HPDE6-E6E7 (cell line): Measurements from ENCODE around the gene SOX18.

Experiments used
- DNase-seq: peaks from one replicate; pipeline ENCODE4 v3.0.0; 2011; ENCODE audit warnings: missing footprints; ENCODE audit errors: extremely low spot score

The SOX18 gene

DNA sequence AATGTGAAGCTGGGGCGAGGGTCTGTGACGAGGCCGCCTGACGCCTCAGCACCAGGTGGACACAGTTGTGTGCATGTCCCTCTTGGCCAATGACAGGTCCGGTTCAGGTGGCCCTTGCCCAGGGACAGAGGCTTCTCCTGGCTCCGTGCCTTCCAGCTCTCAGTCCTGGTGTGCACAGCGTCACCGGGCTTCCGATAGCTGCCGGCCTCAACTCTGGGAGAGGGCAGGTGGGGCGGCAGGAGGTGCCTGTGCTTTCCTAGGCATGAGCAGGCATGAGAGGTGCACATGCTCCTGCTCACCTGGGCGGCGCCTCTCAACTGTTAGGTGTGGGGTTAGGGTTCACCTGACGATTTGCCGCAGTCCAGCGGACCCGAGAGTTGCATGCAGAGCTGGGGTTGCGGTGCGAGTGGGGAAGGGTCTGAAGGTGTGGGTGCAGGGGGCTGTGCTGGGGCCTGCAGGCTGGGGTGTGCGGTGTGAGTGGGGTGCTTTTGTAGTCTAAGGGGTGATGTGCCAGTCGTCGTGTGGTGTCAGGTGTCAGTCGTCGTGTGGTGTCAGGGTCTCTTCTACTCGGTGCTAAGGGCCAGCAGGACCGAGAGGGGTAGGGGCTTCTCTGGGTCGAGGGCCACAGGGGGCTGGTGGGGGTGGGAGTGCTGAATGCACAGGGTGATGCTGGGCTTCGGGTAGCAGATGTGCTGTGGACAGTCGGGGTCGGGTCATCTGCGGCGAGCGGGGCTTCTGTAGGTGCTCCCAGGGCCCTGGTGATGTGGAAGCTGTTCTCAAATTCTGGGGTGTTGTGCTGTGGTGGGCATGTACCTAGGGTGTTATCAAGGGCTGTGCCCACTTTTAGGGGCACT lies 3.8 kb upstream of the SOX18 start:
- DNase-seq, result no peak

GRCh38 chr20:64052326-64052722 lies 2.9 kb upstream of the SOX18 start:
- DNase-seq, result no peak

DNA sequence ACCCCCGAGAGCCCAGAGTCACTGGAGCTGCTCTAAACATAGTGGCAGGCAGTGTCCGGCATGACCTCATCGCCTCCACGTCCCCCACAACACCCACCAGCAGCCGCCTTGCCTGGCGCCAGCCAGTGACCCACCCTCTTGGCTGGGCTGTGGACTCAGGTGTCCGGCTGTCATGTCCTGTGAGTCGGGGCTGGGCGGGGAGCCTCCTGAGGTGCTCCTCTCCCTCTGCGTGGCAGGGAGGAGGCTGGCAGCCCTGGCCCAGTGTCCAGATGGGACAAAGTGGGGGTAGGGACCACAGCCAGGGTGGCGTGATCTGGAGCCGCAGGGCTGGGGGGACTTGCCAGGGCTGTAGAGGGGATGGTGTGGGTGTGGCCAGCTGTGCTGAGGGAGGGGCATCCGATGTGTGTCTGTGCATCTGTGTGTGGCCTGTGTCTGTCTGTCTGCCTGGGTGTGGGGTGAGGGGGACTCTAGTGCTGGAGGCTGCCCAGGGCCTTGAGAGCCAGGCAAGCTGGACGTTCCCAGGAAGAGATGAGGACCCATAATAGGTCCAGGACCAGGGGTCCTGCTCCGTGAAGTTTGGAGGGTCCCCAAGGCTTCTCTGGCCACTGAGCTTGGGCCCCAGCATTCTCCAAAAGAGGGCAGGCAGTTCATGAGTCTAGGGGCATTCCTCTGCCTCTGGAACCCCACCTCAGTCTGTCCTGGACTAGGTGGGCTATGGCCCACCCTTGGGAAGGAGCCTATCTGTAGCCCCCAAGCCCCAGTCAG lies 2.3 kb upstream of the SOX18 start:
- no peak for DNase-seq

DNA sequence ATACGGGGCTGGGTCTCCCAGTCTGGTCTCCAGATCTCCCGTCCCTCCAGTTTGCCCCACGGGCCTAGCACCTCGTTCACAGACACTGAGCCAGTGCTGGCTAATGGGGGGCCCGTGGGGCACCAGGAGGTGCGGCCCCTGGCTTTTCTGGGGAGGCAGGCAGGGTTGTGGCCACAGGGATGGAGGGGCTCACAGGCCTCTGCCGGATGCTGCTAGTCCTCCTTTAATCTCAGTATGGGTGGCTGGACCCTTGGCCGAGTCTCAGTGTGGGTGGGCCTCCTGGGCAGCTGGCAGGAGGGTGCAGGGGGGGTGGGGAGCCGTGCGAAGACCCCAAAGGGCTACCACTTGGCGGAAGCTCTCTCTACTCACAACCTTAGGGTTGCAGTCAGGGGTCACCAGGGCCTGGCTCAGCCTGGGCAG lies 1.6 kb upstream of the SOX18 start:
- no peak for DNase-seq

DNA sequence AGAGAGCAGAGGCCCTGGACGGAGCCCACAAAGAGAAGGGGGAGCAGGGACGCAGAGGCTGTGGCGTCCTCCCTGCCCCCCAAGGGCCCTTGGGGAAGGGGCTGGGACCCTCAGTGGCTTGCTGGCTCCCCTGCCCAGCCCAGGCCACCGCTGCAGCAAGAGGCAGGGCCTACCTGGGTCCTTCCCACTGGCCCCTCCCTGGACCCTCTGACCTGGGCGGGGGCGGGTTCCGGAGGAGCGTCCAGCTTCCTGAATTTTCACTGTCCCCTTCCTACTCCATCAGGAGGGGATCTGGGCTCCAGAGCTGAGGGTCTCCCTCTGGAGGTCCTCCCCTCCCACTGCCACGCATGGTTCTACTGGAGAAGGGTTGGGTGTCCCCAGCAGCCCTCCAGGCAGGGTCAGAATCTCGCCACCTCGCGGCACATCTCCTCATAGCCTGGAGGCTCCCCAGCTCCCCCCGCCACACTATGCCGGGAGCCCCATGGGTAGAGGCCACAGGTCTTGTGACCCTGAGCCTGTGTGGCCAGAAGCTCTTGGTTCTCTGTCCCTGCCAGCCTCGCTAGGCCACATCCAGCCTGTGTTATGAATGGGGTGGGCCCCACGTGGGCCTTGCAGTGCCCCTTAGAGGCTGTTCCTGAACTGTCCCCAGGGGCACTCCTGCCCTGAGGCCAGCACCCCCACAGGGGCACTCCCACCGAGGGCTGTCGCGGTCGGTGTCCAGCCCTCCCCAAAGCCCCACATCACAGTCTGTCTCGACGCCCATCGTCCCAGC lies 1.0 kb upstream of the SOX18 start:
- no peak for DNase-seq

DNA sequence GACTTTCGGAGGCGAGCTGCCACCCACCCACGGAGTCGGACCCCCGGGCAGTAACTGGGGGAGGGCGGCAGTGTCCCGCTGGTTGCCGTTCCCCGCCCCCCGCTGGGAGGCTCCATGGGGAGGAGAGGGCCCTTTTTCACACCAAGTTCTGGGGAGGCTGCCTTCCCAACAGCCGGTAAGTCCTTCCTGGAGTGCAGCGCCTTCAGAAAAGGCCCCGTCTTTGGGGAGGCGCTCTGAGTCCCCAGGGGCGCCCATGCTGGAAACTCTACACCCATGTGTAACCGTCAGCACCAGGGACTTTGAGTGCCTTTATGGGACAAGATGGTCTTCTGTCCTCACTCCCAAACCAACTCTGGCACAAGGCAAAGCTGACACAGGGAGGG lies 430 bp upstream of the SOX18 start:
- DNase-seq, result no peak

- no peak for DNase-seq
Measured at GRCh38 chr20:64048402-64049044, 916 bp downstream of the SOX18 start.

DNA sequence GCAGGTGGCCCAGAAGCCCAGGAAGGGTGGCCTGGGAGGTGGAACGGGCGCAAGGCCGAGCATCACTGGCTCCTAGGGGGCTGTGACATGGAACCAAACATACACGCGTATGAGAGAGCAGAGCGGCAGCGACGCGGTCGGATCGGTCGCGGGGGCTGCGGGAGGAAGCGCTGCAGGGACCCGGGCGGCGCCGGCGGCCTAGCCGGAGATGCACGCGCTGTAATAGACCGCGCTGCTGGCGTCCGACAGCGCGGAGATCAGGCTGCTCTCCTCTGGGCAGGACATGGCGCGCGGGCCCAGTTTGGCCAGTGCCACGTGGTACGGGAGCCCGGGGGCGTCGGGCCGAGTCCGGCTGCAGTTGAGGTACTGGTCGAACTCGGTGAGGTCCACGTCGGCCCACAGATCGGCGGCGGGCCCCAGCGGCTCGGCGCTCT lies 1.5 kb downstream of the SOX18 start:
- DNase-seq, result no peak

DNA sequence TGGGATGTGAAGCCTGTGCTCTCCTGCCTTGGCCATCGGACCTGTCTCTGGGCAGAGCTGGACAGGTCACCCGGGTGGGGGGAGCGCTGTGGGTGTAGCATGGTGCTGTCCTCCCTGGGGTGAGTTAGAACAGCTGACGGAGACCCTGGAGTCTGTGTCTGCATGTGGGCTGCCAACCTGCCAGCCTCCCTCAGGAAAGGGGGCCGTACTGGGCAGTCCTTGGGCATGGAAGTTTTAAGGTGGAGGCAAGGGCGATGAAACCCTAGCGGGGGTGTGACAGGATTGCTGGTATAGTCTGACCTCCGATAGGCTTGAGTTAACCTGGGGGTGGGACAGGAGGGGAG lies 2.4 kb downstream of the SOX18 start:
- DNase-seq, result no peak

- DNase-seq, result no peak
Measured at GRCh38 chr20:64045346-64046011, 4.0 kb downstream of the SOX18 start.

DNA sequence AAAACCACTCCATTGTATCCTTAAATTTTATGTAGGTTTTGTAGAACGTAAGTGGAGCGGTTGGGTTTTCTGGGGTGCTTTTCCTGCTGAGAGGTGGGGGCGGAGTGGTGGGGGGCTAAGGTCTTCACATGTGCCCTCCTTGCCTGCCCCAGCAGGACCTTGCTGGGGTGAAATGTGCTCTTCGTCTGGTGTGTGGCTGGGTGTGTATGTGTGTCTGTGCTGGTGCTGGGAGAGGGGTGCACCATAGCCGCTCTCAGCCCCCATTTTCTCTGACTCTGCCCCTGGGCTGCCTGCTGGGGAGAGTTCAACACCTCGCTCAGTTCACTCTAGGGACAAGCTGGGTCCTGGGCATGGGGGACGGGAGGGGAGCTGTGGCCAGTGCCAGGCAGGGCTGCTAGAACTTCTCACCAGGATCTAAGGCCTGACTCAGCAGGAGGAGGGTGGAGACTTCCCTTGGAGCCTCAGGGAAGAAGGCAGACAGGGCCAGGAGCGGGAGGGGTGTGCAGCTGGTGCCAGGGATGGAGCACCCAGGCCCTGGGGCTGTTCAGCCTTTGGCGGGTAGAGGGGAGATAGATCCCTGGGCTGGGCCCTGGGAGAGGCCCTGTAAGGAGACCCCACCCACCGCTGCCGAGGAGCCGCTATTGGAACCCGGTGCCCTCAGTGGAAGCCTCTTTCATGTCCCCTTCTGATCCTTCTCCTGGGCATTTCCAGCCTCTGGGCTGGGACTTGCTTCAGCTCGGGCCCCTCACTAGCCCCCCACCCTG lies 4.8 kb downstream of the SOX18 start:
- peak; percentile 90 for DNase-seq

- no peak for DNase-seq
Measured at GRCh38 chr20:64043768-64044167, 5.7 kb downstream of the SOX18 start.

GRCh38 chr20:64042054-64042781 lies 7.2 kb downstream of the SOX18 start:
- no peak for DNase-seq

GRCh38 chr20:64041781-64042053 lies 7.7 kb downstream of the SOX18 start:
- no peak for DNase-seq

GRCh38 chr20:64041040-64041780 lies 8.2 kb downstream of the SOX18 start:
- no peak for DNase-seq

DNA sequence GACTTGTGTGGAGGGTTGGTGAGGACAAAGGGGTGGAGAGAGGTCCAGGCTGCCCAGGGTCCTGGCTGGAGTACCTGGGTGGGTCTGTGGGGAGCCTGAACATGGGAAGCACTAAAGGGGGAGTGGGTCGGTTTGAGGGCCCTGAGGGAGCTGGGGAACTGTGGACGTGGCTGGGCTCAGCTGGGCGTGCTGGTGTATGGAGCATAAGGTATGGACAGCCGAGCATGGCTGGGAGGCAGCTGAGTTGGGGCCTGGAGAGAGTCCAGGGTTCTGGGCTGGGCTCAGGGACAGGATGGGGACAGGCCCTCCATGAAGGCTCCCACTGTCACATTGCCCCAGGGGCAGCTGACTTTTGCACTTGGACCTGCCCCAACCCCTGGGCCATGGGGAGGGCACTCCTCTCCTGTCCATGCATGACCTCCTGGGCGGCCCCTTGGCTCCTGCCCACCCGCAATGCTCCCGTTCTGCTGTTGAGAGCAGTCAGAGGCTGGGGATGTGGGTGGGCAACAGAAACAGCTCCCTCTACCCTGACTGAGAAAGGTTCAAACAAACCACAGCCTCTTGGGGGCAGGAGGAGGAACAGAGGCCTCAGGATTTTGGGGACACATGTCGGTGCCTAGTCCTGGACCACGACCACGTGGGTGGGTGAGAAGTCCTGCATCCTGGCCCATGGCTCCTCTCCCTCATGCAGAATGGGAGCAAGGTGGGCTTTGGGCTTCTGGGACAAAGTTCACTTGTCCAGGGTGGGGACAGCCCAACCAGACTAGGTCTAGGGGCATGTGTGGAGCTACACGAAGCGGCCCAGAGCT lies 9.0 kb downstream of the SOX18 start:
- DNase-seq, result no peak

DNA sequence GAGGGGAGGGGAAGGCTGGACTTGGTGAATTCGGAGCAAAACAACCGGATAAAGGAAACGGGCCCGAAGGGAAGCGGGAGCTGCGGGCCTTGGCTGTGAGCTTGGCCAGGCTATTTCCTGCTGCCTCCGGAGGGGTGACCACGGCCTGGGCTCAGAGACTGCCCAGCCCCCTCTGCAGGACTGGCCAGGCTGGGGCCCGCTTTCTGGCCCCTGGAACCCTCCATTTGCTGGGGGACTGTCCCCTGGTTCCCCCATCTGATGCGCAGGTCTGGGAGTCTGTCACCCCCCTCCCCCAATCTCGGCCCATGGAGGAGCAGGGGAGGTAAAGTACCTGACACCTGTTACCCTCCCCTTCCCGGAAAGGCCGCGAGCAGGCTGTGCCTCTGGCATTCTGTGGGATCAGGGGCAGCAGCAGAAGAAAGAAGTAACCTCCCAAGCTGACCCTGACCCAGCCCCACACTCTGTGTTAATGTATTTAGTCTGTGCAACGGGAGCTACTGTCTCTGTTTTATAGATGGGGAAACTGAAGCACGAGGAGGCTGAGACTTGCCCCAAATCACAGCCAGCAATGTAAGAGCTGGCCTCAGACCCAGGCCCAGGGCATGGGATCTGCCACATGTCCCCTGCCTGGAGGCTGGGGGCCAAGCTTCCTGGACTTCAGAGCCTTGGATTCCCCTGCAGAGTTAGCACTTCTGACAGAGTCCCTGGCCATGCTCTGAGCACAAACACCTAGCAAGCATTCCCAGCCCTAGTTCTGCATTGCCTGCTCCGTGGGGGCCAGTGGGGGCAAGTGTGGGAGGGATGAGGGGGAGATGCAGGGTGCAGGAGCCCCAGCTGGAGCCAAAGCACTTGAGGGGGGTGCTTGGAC lies 9.9 kb downstream of the SOX18 start:
- DNase-seq, result no peak
